GM12801 (cell line): ENCODE measurements around the gene GBE1.

ENCODE experiments used
- CTCF ChIP-seq: IDR thresholded peaks from one replicate; pipeline ENCODE4 v1.5.1; 2011; ENCODE audit warnings: control low read depth; ENCODE audit not compliant: insufficient read length; ENCODE audit errors: extremely low read depth

Gene GBE1

GRCh38 chr3:81500039-81500438 is 261.4 kb downstream of the GBE1 start:
- TF ChIP-seq CTCF, result no peak

- no peak for TF ChIP-seq CTCF
Observed at GRCh38 chr3:81497572-81498251, 263.7 kb downstream of the GBE1 start.

- no peak for TF ChIP-seq CTCF
Observed at GRCh38 chr3:81496407-81497104, 264.9 kb downstream of the GBE1 start.

- TF ChIP-seq CTCF, result no peak
Observed at GRCh38 chr3:81492040-81492439, 269.4 kb downstream of the GBE1 start.

GRCh38 chr3:81490541-81491288 is 270.7 kb downstream of the GBE1 start:
- no peak for TF ChIP-seq CTCF

GRCh38 chr3:81485444-81485865 is 276.0 kb downstream of the GBE1 start:
- TF ChIP-seq CTCF, result no peak

- no peak for TF ChIP-seq CTCF
Observed at GRCh38 chr3:81484520-81484919, 276.9 kb downstream of the GBE1 start.
